OCI-LY3 (cell line): ENCODE results near the gene CDH23.

Source experiments
- H2AFZ ChIP-seq: fragments of 200-600, 300-600 bp; shearing (Covaris generic); 2 replicates; pipeline ENCODE4 v1.6.0; 2014; ENCODE audit warnings: antibody characterized with exemption, low read depth, low read length
- H3K27ac ChIP-seq: fragments of 200-600, 300-600 bp; sonication (generic); 2 replicates; pipeline ENCODE4 v1.5.1; 2014; ENCODE audit warnings: mild to moderate bottlenecking, low read length, moderate library complexity, mixed read lengths
- H3K27me3 ChIP-seq: fragments of 200-600, 300-600 bp; sonication (generic); 2 replicates; pipeline ENCODE4 v1.6.1; 2014; ENCODE audit warnings: low read depth, low read length, mixed read lengths
- H3K36me3 ChIP-seq: fragments of 200-600, 300-600 bp; sonication (generic); replicated peaks from 2 replicates; pipeline ENCODE3; 2014; ENCODE audit warnings: low read depth, low read length, mixed read lengths
- H3K4me1 ChIP-seq: fragments of 300-600, 200-600 bp; sonication (generic); 2 replicates; pipeline ENCODE4 v1.6.1; 2014; ENCODE audit warnings: low read length, mixed read lengths
- H3K4me2 ChIP-seq: fragments of 200-600, 300-600 bp; sonication (generic); 2 replicates; pipeline ENCODE4 v1.6.1; 2014; ENCODE audit warnings: low read length, mixed read lengths
- H3K4me3 ChIP-seq: fragments of 300-600, 200-600 bp; sonication (generic); 2 replicates; pipeline ENCODE4 v1.5.1; 2014; ENCODE audit warnings: antibody characterized with exemption, mild to moderate bottlenecking, low read length, moderate library complexity
- H3K79me2 ChIP-seq: fragments of 300-600, 200-600 bp; shearing (Covaris generic); 2 replicates; pipeline ENCODE4 v1.6.1; 2014; ENCODE audit warnings: mild to moderate bottlenecking, low read length, mixed read lengths
- H3K9ac ChIP-seq: fragments of 300-600, 200-600 bp; shearing (Covaris generic); 2 replicates; pipeline ENCODE4 v1.6.0; 2014; ENCODE audit warnings: mild to moderate bottlenecking, low read length, moderate library complexity
- H3K9me3 ChIP-seq: fragments of 200-600, 300-600 bp; shearing (Covaris generic); 2 replicates; pipeline ENCODE4 v1.6.1; 2014; ENCODE audit warnings: low read length, mixed read lengths; ENCODE audit not compliant: insufficient read depth
- H4K20me1 ChIP-seq: fragments of 200-600, 300-600 bp; sonication (generic); 2 replicates; pipeline ENCODE4 v1.6.1; 2016; ENCODE audit warnings: low read length, mixed read lengths; ENCODE audit not compliant: insufficient read depth
- EZH2phosphoT487 ChIP-seq: fragments of 200-600 bp; shearing (Covaris generic); IDR thresholded peaks from 2 replicates; pipeline ENCODE4 v1.6.1; 2018; ENCODE audit warnings: antibody characterized with exemption, mixed run types, low read depth
- TF ChIP-seq, protein P1 (sequence below): fragments of 200-600, 300-600 bp; sonication (generic); IDR thresholded peaks from 2 replicates; pipeline ENCODE4 v1.5.1; 2014; ENCODE audit warnings: antibody characterized with exemption, low read length, low read depth

Gene CDH23

DNA sequence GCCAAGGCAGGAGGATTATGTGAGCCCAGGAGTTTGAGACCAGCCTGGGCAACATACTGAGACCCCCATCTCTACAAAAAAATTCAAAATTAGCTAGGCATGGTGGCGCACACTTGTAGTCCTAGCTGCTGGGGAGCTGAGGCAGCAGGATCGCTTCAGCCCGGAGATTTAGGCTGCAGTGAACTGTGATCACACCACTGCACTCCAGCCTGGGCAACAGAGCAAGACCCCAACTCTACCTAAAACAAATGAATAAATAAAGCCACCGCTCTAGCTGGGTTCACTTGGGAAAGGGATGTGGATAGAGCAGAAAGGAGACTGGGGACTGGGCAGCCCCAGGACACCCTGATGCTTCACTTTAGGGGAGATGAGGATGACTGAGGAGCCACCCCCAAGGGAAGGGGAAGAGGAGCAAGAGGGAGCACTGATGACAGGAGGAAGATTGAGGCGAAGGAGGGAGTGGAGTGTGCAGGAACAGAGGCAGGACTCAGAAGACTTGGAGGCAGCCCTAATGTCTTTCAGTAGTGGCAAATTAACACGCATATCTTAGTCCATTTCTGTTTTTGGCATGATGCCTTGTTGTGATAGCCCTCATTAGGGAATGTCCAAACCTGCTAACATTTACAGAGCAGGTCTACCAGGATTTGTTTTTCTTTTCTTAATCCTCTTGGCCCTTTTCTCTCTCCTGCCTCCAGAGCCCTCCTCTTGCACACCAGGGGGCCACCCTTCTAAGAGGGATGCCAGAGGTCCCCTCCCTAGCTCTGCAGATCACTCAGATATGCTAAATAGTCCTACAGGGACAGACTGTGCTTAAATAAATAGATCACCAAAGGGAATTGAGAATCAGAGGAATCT lies 234.5 kb downstream of the CDH23 start:
- H3K9me3 ChIP-seq, result no peaks in the 10 kb centered on the region
- no peak overlapping the region for H3K4me3 ChIP-seq
- no peak overlapping the region for H3K9ac ChIP-seq
- no peak overlapping the region for H3K27ac ChIP-seq
- H4K20me1 ChIP-seq, result no peaks in the 10 kb centered on the region
- H3K36me3 ChIP-seq, result no peaks in the 10 kb centered on the region
- no peak overlapping the region for H3K4me2 ChIP-seq
- no peak overlapping the region for H2AFZ ChIP-seq
- H3K27me3 ChIP-seq, result no peaks in the 10 kb centered on the region; the same call in none of the 2 replicates
- H3K79me2 ChIP-seq, result no peaks in the 10 kb centered on the region
- TF ChIP-seq, protein P1, sequence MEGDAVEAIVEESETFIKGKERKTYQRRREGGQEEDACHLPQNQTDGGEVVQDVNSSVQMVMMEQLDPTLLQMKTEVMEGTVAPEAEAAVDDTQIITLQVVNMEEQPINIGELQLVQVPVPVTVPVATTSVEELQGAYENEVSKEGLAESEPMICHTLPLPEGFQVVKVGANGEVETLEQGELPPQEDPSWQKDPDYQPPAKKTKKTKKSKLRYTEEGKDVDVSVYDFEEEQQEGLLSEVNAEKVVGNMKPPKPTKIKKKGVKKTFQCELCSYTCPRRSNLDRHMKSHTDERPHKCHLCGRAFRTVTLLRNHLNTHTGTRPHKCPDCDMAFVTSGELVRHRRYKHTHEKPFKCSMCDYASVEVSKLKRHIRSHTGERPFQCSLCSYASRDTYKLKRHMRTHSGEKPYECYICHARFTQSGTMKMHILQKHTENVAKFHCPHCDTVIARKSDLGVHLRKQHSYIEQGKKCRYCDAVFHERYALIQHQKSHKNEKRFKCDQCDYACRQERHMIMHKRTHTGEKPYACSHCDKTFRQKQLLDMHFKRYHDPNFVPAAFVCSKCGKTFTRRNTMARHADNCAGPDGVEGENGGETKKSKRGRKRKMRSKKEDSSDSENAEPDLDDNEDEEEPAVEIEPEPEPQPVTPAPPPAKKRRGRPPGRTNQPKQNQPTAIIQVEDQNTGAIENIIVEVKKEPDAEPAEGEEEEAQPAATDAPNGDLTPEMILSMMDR, result no peak
- TF ChIP-seq EZH2phosphoT487, result no peak
- no peaks in the 10 kb centered on the region for H3K4me1 ChIP-seq

DNA sequence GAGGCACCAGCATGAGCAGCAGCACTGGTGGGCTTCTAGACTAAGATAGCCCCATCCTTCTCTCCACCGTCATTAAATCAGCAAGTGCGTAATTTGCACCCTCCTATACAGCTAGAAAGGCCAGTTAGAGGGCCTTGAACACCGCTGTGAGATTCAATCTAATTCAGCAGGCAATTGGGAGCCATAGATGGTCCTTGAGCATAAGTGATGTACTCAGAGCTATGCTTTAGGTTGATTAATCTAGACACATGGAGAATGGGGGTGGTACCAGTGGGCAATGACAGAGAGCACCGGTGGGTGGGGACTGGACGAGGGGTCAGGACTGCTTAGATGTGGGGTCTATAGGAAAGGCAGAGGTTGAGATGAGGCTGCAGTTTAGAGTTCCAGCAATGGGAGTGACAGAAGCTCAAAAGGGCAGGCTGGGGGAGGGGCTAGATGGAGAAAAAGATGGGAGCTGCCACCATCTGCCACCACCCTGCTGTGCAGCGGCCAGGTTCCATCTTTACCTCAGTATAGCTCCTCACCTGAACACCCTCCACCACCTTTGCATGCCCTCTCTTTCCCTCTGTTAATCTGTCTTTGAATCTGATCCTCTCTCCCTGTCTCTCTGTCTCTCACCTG lies 235.6 kb downstream of the CDH23 start:
- Histone ChIP-seq H3K4me2 (no peak overlapping the region), H3K4me3 (no peak overlapping the region)
- no peak for TF ChIP-seq EZH2phosphoT487
- TF ChIP-seq, protein P1, result no peak

GRCh38 chr10:71632896-71633600 lies 236.3 kb downstream of the CDH23 start:
- Histone ChIP-seq H2AFZ (no peak overlapping the region), H3K4me3 (no peak overlapping the region), H4K20me1 (no peaks in the 10 kb centered on the region), H3K27ac (no peak overlapping the region), H3K9me3 (no peaks in the 10 kb centered on the region), H3K4me2 (no peak overlapping the region), H3K9ac (no peak overlapping the region), H3K4me1 (peaks cover 6% of the 10 kb centered on the region), H3K27me3 (no peaks in the 10 kb centered on the region; the same call in 1 of the 2 replicates), H3K79me2 (no peaks in the 10 kb centered on the region), H3K36me3 (no peaks in the 10 kb centered on the region)
- TF ChIP-seq, protein P1, result no peak

More for the DNA sequence above, 235.6 kb downstream of the CDH23 start:
- no peaks in the 10 kb centered on the region for H3K36me3 ChIP-seq
- H3K4me1 ChIP-seq, result no peaks in the 10 kb centered on the region
- no peaks in the 10 kb centered on the region; the same call in 1 of the 2 replicates for H3K27me3 ChIP-seq
- H3K79me2 ChIP-seq, result no peaks in the 10 kb centered on the region
- no peak overlapping the region for H3K9ac ChIP-seq
- no peak overlapping the region for H2AFZ ChIP-seq
- no peaks in the 10 kb centered on the region for H4K20me1 ChIP-seq
- H3K9me3 ChIP-seq, result no peaks in the 10 kb centered on the region
- no peak overlapping the region for H3K27ac ChIP-seq

- TF ChIP-seq, protein P1, result no peak
- no peak for TF ChIP-seq EZH2phosphoT487
- Histone ChIP-seq H3K27me3 (no peaks in the 10 kb centered on the region; the same call in 1 of the 2 replicates), H3K9me3 (no peaks in the 10 kb centered on the region), H2AFZ (no peak overlapping the region), H3K27ac (no peak overlapping the region), H3K79me2 (no peaks in the 10 kb centered on the region), H3K9ac (no peak overlapping the region), H4K20me1 (no peaks in the 10 kb centered on the region), H3K4me3 (no peak overlapping the region), H3K4me1 (peaks cover 10% of the 10 kb centered on the region), H3K4me2 (no peak overlapping the region), H3K36me3 (no peaks in the 10 kb centered on the region)
These were observed 237.2 kb downstream of the CDH23 start for GRCh38 chr10:71633920-71634319.
